HCT116 (cell line): ENCODE results near the gene NRXN2. TPM values are rescaled to one million over a fixed set of nuclear protein-coding genes. Genes with fewer than 3 reads are reported as not detected.

ENCODE experiments used
- ATAC-seq: fragments of 200-7000 bp; cut with Tn5 transposase; 2 replicates; pipeline ENCODE4 v1.9.1; 2020; ENCODE audit warnings: mild to moderate bottlenecking, moderate library complexity
- BruUV-seq: library from RNA; stranded (reverse); fragments of 400-500 nt; replicated peaks from 2 replicates; lab custom pipeline; 2021; lab: Mats Ljungman, UMichigan
- CTCF ChIA-PET: fragments of 300-600 bp; sonication (Branson Sonifier 250); formaldehyde crosslinking; loops from one replicate; lab custom pipeline; 2021; ENCODE audit warnings: antibody characterized with exemption; lab: Charles Lee
- POLR2A ChIA-PET: fragments of 300-600, 350-600 bp; sonication (Branson Sonifier 250); formaldehyde crosslinking; loops from one replicate; lab custom pipeline; 2021; ENCODE audit warnings: antibody characterized with exemption; lab: Charles Lee
- RAD21 ChIA-PET, 2 experiments: fragments of 300-600 bp; sonication (Branson Sonifier 250); formaldehyde crosslinking; loops; one replicate each; lab custom pipeline; 2023; ENCODE audit warnings: low total read pairs in 2 of 2; ENCODE audit not compliant: uncharacterized antibody in 2 of 2, unreplicated experiment in 2 of 2, low non-redundant PET in 1 of 2; lab: Charles Lee
- DNase-seq: peaks from one replicate; pipeline ENCODE4 v3.0.0-alpha.2; 2010; ENCODE audit warnings: low read depth, low spot score
- H2AFZ ChIP-seq: fragments of 200-600 bp; shearing (Covaris generic), sonication (generic); 2 replicates; pipeline ENCODE4 v1.6.1; 2017; ENCODE audit warnings: low read depth, mixed run types, mixed read lengths, antibody characterized with exemption, low read length; ENCODE audit not compliant: poor library complexity, severe bottlenecking
- H3K27ac ChIP-seq: 2 replicates; pipeline ENCODE4 v1.5.1; 2012; ENCODE audit warnings: low read depth, low read length
- H3K27me3 ChIP-seq: fragments of 200-600 bp; sonication (generic); 2 replicates; pipeline ENCODE4 v1.6.1; 2016; ENCODE audit warnings: mixed run types, low read length, mixed read lengths; ENCODE audit not compliant: insufficient read depth
- H3K36me3 ChIP-seq, 2 experiments: fragments of 200-500 bp in 1 of 2; fragments of 200-600 bp in 1 of 2; sonication (Bioruptor generic) in 1 of 2; sonication (generic) in 1 of 2; 2 replicates each; pipeline versions ENCODE4 v1.5.1 to v1.6.1; 2014 to 2016; ENCODE audit warnings: low read length in 2 of 2, inconsistent platforms in 1 of 2, mixed read lengths in 1 of 2, mixed run types in 1 of 2; ENCODE audit not compliant: insufficient read depth in 2 of 2, control insufficient read depth in 1 of 2
- H3K4me1 ChIP-seq, 2 experiments: fragments of 200-600 bp in 1 of 2; sonication (generic) in 1 of 2; 2 replicates each; pipeline versions ENCODE4 v1.5.1 to v1.6.1; 2012 to 2017; ENCODE audit warnings: low read length in 2 of 2, inconsistent platforms in 1 of 2, mild to moderate bottlenecking in 1 of 2, mixed read lengths in 1 of 2, mixed run types in 1 of 2, moderate library complexity in 1 of 2; ENCODE audit not compliant: insufficient read depth in 2 of 2, control insufficient read depth in 1 of 2
- H3K4me2 ChIP-seq: fragments of 200-600 bp; sonication (generic); 2 replicates; pipeline ENCODE4 v1.6.1; 2017; ENCODE audit warnings: mixed run types, low read length, mixed read lengths
- H3K4me3 ChIP-seq, 2 experiments: fragments of 200-600 bp in 1 of 2; sonication (generic) in 1 of 2; replicated peaks in 1 of 2; 2 replicates each; pipeline ENCODE4 v1.5.1; 2011 to 2016; ENCODE audit warnings: low read length in 2 of 2, control low read depth in 1 of 2, low read depth in 1 of 2, mild to moderate bottlenecking in 1 of 2, mixed read lengths in 1 of 2, mixed run types in 1 of 2
- H3K79me2 ChIP-seq: fragments of 200-600 bp; sonication (generic); 2 replicates; pipeline ENCODE4 v1.6.1; 2017; ENCODE audit warnings: mild to moderate bottlenecking, mixed run types, low read length, moderate library complexity, mixed read lengths; ENCODE audit not compliant: insufficient read depth
- H3K9ac ChIP-seq: fragments of 200-600 bp; sonication (generic); 2 replicates; pipeline ENCODE4 v1.6.1; 2016; ENCODE audit warnings: low read length, mixed read lengths
- H3K9me2 ChIP-seq: fragments of 200-600 bp; sonication (generic), shearing (Covaris generic); 2 replicates; pipeline ENCODE4 v1.6.1; 2017; ENCODE audit warnings: mixed run types, mild to moderate bottlenecking, moderate library complexity; ENCODE audit not compliant: insufficient read depth
- H3K9me3 ChIP-seq, 2 experiments: fragments of 200-500 bp in 1 of 2; fragments of 200-600 bp in 1 of 2; sonication (Bioruptor generic) in 1 of 2; sonication (generic) in 1 of 2; 2 replicates each; pipeline ENCODE4 v1.6.1; 2014 to 2017; ENCODE audit warnings: low read length in 2 of 2, mixed read lengths in 2 of 2, inconsistent platforms in 1 of 2, low read depth in 1 of 2, mild to moderate bottlenecking in 1 of 2, mixed run types in 1 of 2, moderate library complexity in 1 of 2; ENCODE audit not compliant: control insufficient read depth in 1 of 2, insufficient read depth in 1 of 2
- H4K20me1 ChIP-seq: fragments of 200-600 bp; sonication (generic), shearing (Covaris generic); 2 replicates; pipeline ENCODE4 v1.6.1; 2017; ENCODE audit warnings: mixed run types, mild to moderate bottlenecking, moderate library complexity; ENCODE audit not compliant: insufficient read depth
- CTCF ChIP-seq, 3 experiments: fragments of 200-600 bp in 1 of 3; sonication (generic) in 1 of 3; IDR thresholded peaks in 2 of 3; conservative IDR thresholded peaks in 1 of 3; 2 replicates each; pipeline ENCODE4 v1.5.1; 2012 to 2017; ENCODE audit warnings: low read depth in 2 of 3, low read length in 2 of 3, antibody characterized with exemption in 1 of 3, borderline replicate concordance in 1 of 3, control low read depth in 1 of 3, mild to moderate bottlenecking in 1 of 3, mixed read lengths in 1 of 3, mixed run types in 1 of 3, moderate library complexity in 1 of 3; ENCODE audit not compliant: insufficient read depth in 1 of 3
- FOSL1 ChIP-seq: IDR thresholded peaks from 2 replicates; pipeline ENCODE4 v1.6.1; 2012; ENCODE audit warnings: low read depth
- POLR2A ChIP-seq: IDR thresholded peaks from 2 replicates; pipeline ENCODE4 v1.7.0; 2011; ENCODE audit warnings: borderline replicate concordance; ENCODE audit not compliant: insufficient read depth, insufficient read length; ENCODE audit errors: extremely low read depth
- POLR2AphosphoS5 ChIP-seq: IDR thresholded peaks from 2 replicates; pipeline ENCODE4 v1.6.1; 2011; ENCODE audit warnings: mild to moderate bottlenecking, low read depth, low read length, moderate library complexity
- RAD21 ChIP-seq: IDR thresholded peaks from 2 replicates; pipeline ENCODE4 v1.6.1; 2012; ENCODE audit warnings: low read depth, mild to moderate bottlenecking
- intact Hi-C: fragments of 100-400 bp; cut with micrococcal nuclease; formaldehyde crosslinking; loops from 2 replicates; pipeline ENCODE4 v1.10.0; 2022
- total RNA-seq: library from RNA; stranded (reverse); gene quantifications from one replicate; pipeline ENCODE4 v1.2.1, GENCODE V29; 2021; ENCODE audit not compliant: unreplicated experiment

NRXN2 gene
- total RNA-seq, 1 experiment from 2014 or later, result 1.5 TPM

GRCh38 chr11:64742889-64743590 is 20.0 kb upstream of the NRXN2 start:
- no TSS peak for BruUV-seq
- CTCF ChIA-PET, result interaction anchor here (0.8 to 1.5 kb wide), 4 partner anchors 10 to 61 kb away, joined by 3 to 4 read pairs (median 4); no protein-coding TSS in a partner anchor
- H3K9me2 ChIP-seq, result no peaks in the 10 kb centered on the region
- H3K9ac ChIP-seq, result peak overlapping the region; percentile 70
- H3K27me3 ChIP-seq, result no peaks in the 10 kb centered on the region
- intact Hi-C loops, result loop anchor here (5.0 kb wide), 1 partner anchor 191 kb away; no protein-coding TSS in a partner anchor
- H3K9me3 ChIP-seq, result no peaks in the 10 kb centered on the region
- peaks cover 7 to 26% of the 10 kb centered on the region in 2 experiments; a peak in 3 of 4 replicates for H3K4me1 ChIP-seq
- H3K4me3 ChIP-seq, result peak overlapping the region; percentile 63 to 83
- RAD21 ChIA-PET, result interaction anchor here in 1 of 2 experiments (0.6 kb wide), 1 partner anchor 19 kb away, joined by 3 read pairs; no protein-coding TSS in a partner anchor
- TF ChIP-seq POLR2AphosphoS5 (peak; percentile 47; the same call in 1 of the 2 replicates), RAD21 (peak; percentile 57), FOSL1 (no peak), POLR2A (peak; percentile 7), CTCF (IDR thresholded peaks at IDR 0.05 in 2 of 3, conservative IDR thresholded peaks at IDR 0.05 in 1 of 3; ENCODE audit: borderline replicate concordance in 1 of 3, insufficient read depth in 1 of 3, low read depth in 2 of 3, low read length in 2 of 3) (peak; percentile 48 to 89 (median 67); a peak in 5 of 6 replicates)
- no peaks in the 10 kb centered on the region for H4K20me1 ChIP-seq
- peak overlapping the region; percentile 44; the same call in 1 of the 2 replicates for H3K27ac ChIP-seq
- H3K79me2 ChIP-seq, result no peaks in the 10 kb centered on the region
- no peaks in the 10 kb centered on the region for H3K36me3 ChIP-seq
- DNase-seq (no peak), ATAC-seq (peak; percentile 77)
- peak overlapping the region; percentile 99 for H3K4me2 ChIP-seq
- H2AFZ ChIP-seq, result peak overlapping the region; percentile 97
- POLR2A ChIA-PET, result no interaction called here
